GM10266 (cell line): ENCODE data around the gene SMIM31.

ENCODE experiments used
- DNase-seq: peaks from one replicate; pipeline ENCODE4 v3.0.0; 2012; ENCODE audit errors: extremely low spot score
- CTCF ChIP-seq: IDR thresholded peaks from 2 replicates; pipeline ENCODE4 v1.5.1; 2012; ENCODE audit warnings: mild to moderate bottlenecking, low read depth; ENCODE audit not compliant: control insufficient read depth, insufficient read depth; ENCODE audit errors: missing control alignments

The SMIM31 gene

GRCh38 chr4:164765833-164766232 is 11.9 kb downstream of the SMIM31 start:
- no peak for DNase-seq
- TF ChIP-seq CTCF, result no peak

- peak; percentile 34 for TF ChIP-seq CTCF
- no peak for DNase-seq
These were observed 14.6 kb downstream of the SMIM31 start for GRCh38 chr4:164768516-164768915.

GRCh38 chr4:164770010-164770724 is 16.2 kb downstream of the SMIM31 start:
- TF ChIP-seq CTCF, result no peak
- no peak for DNase-seq

- TF ChIP-seq CTCF, result no peak
- DNase-seq, result no peak
These were observed 17.2 kb downstream of the SMIM31 start for GRCh38 chr4:164771088-164771487.

GRCh38 chr4:164772076-164772475 is 18.1 kb downstream of the SMIM31 start:
- DNase-seq, result no peak
- no peak for TF ChIP-seq CTCF

GRCh38 chr4:164779080-164779479 is 25.1 kb downstream of the SMIM31 start:
- TF ChIP-seq CTCF, result no peak
- no peak for DNase-seq

GRCh38 chr4:164779811-164780216 is 25.9 kb downstream of the SMIM31 start:
- peak; percentile 41 for DNase-seq
- TF ChIP-seq CTCF, result peak; percentile 85
